GM23338 (cell line): ENCODE results near the gene GLI3. TPM values are rescaled to one million over a fixed set of nuclear protein-coding genes. Genes with fewer than 3 reads are reported as not detected.

Source experiments
- ATAC-seq: fragments of 200-7000 bp; cut with Tn5 transposase; 3 replicates; pipeline ENCODE4 v1.9.1; 2020
- DNase-seq: peaks from one replicate; pipeline ENCODE4 v3.0.0-alpha.2; 2015; ENCODE audit warnings: low spot score
- H2AFZ ChIP-seq: fragments of 200-600 bp; sonication (generic); 2 replicates; pipeline ENCODE4 v1.8.0; 2016; ENCODE audit warnings: antibody characterized with exemption, mild to moderate bottlenecking, moderate library complexity
- H3F3A ChIP-seq: fragments of 200-600 bp; sonication (generic); replicated peaks from 2 replicates; pipeline ENCODE4 v1.8.0; 2017; ENCODE audit warnings: antibody characterized with exemption, mixed run types, low read depth
- H3K27ac ChIP-seq: fragments of 200-600 bp; sonication (generic); 2 replicates; pipeline ENCODE4 v1.6.1; 2016; ENCODE audit warnings: low read depth
- H3K27me3 ChIP-seq: fragments of 200-600 bp; sonication (generic); 2 replicates; pipeline ENCODE4 v1.8.0; 2016; ENCODE audit warnings: mild to moderate bottlenecking, mixed run types, moderate library complexity; ENCODE audit not compliant: insufficient read depth
- H3K36me3 ChIP-seq: fragments of 200-600 bp; sonication (generic); 2 replicates; pipeline ENCODE4 v1.8.0; 2016; ENCODE audit warnings: mild to moderate bottlenecking; ENCODE audit not compliant: insufficient read depth
- H3K4me1 ChIP-seq: fragments of 200-600 bp; sonication (generic); 2 replicates; pipeline ENCODE4 v1.8.0; 2016; ENCODE audit warnings: mild to moderate bottlenecking, moderate library complexity; ENCODE audit not compliant: insufficient read depth
- H3K4me2 ChIP-seq: fragments of 200-600 bp; sonication (generic); 2 replicates; pipeline ENCODE4 v1.7.1; 2017; ENCODE audit warnings: mixed run types
- H3K4me3 ChIP-seq: fragments of 200-600 bp; sonication (generic); 2 replicates; pipeline ENCODE4 v1.6.1; 2016; ENCODE audit warnings: mixed run types
- H3K79me2 ChIP-seq: fragments of 200-600 bp; sonication (generic); replicated peaks from 2 replicates; pipeline ENCODE4 v1.8.0; 2017; ENCODE audit warnings: mild to moderate bottlenecking; ENCODE audit not compliant: insufficient read depth
- H3K9me2 ChIP-seq: fragments of 200-600 bp; sonication (generic); 2 replicates; pipeline ENCODE4 v1.8.0; 2017; ENCODE audit not compliant: insufficient read depth
- H4K20me1 ChIP-seq: fragments of 200-600 bp; sonication (generic); replicated peaks from 2 replicates; pipeline ENCODE4 v1.8.0; 2017; ENCODE audit warnings: mild to moderate bottlenecking; ENCODE audit not compliant: insufficient read depth
- H3K27ac Mint-ChIP-seq: 2 replicates; pipeline ENCODE4 v1.8.0; 2020; ENCODE audit warnings: inconsistent platforms, mild to moderate bottlenecking, moderate library complexity, mixed read lengths
- H3K27me3 Mint-ChIP-seq: 3 replicates; pipeline ENCODE4 v1.8.0; 2022; ENCODE audit warnings: low read depth, mild to moderate bottlenecking, moderate library complexity, mixed read lengths, inconsistent platforms; ENCODE audit not compliant: insufficient read depth, poor library complexity
- H3K36me3 Mint-ChIP-seq: 3 replicates; pipeline ENCODE4 v1.8.0; 2021; ENCODE audit warnings: low read depth, mild to moderate bottlenecking, inconsistent platforms, moderate library complexity, mixed read lengths
- H3K4me1 Mint-ChIP-seq: 3 replicates; pipeline ENCODE4 v1.8.0; 2020; ENCODE audit warnings: mild to moderate bottlenecking, inconsistent platforms, mixed read lengths
- H3K4me3 Mint-ChIP-seq: 3 replicates; pipeline ENCODE4 v1.8.0; 2021; ENCODE audit warnings: moderate library complexity, mild to moderate bottlenecking, inconsistent platforms, mixed read lengths
- H3K9me3 Mint-ChIP-seq: 3 replicates; pipeline ENCODE4 v1.8.0; 2020; ENCODE audit warnings: moderate library complexity, mild to moderate bottlenecking, inconsistent platforms, mixed read lengths
- CTCF ChIP-seq, 2 experiments: fragments of 200-600 bp in 1 of 2; sonication (generic) in 1 of 2; conservative IDR thresholded peaks; 2 replicates each; pipeline versions ENCODE4 v1.5.1 to v1.6.1; 2016 to 2017; ENCODE audit warnings: antibody characterized with exemption in 2 of 2, low read depth in 2 of 2, mild to moderate bottlenecking in 2 of 2, moderate library complexity in 1 of 2
- EZH2 ChIP-seq: fragments of 200-600 bp; sonication (generic); IDR thresholded peaks from one replicate; pipeline ENCODE4 v1.8.0; 2017; ENCODE audit warnings: antibody characterized with exemption, mild to moderate bottlenecking, low read depth; ENCODE audit not compliant: unreplicated experiment
- EZH2phosphoT487 ChIP-seq: fragments of 200-600 bp; sonication (generic); IDR thresholded peaks from one replicate; pipeline ENCODE4 v1.8.1; 2018; ENCODE audit warnings: antibody characterized with exemption; ENCODE audit not compliant: unreplicated experiment
- REST ChIP-seq: IDR thresholded peaks from one replicate; pipeline ENCODE4 v1.6.1; 2018; ENCODE audit warnings: antibody characterized with exemption; ENCODE audit not compliant: unreplicated experiment
- polyA plus RNA-seq: library from polyadenylated mRNA; unstranded; fragments of >200 nt; fragmentation: Nextera tagmentation; extraction: Ambion mirVana; gene quantifications from 2 replicates; pipeline ENCODE4 v1.2.1, GENCODE V29; 2016
- total RNA-seq: library from RNA; depleted of rRNA; stranded (reverse); fragments of >200 nt; shearing (Covaris generic); gene quantifications from 2 replicates; pipeline ENCODE4 v1.2.3, GENCODE V29; 2014
- TF ChIP-seq, protein P1 (sequence below): fragments of 250-450 bp; sonication (Bioruptor Pico); IDR thresholded peaks from 2 replicates; pipeline ENCODE4 v1.5.0; 2020; ENCODE audit warnings: mild to moderate bottlenecking, moderate library complexity

The GLI3 gene
- total and polyA plus RNA-seq, 2 experiments from 2014 or later = 16.1 to 17.9 TPM

- Histone ChIP-seq H3K4me3 (no peak overlapping the region), H3K4me1 (no peaks in the 10 kb centered on the region), H3K79me2 (no peaks in the 10 kb centered on the region), H3K27ac (no peak overlapping the region), H3F3A (no peaks in the 10 kb centered on the region), H3K9me2 (no peaks in the 10 kb centered on the region), H4K20me1 (no peaks in the 10 kb centered on the region), H3K4me2 (no peak overlapping the region), H3K27me3 (no peaks in the 10 kb centered on the region), H2AFZ (no peak overlapping the region), H3K36me3 (peaks cover 9% of the 10 kb centered on the region; the same call in 1 of the 2 replicates)
- Mint-ChIP-seq H3K4me1 (peaks cover 6% of the 10 kb centered on the region; the same call in 2 of the 3 replicates), H3K36me3 (peaks cover 3% of the 10 kb centered on the region; the same call in 1 of the 3 replicates), H3K27me3 (no peaks in the 10 kb centered on the region), H3K9me3 (no peaks in the 10 kb centered on the region), H3K27ac (no peak overlapping the region), H3K4me3 (no peak overlapping the region)
- ATAC-seq (no peak), DNase-seq (no peak)
- TF ChIP-seq, protein P1, sequence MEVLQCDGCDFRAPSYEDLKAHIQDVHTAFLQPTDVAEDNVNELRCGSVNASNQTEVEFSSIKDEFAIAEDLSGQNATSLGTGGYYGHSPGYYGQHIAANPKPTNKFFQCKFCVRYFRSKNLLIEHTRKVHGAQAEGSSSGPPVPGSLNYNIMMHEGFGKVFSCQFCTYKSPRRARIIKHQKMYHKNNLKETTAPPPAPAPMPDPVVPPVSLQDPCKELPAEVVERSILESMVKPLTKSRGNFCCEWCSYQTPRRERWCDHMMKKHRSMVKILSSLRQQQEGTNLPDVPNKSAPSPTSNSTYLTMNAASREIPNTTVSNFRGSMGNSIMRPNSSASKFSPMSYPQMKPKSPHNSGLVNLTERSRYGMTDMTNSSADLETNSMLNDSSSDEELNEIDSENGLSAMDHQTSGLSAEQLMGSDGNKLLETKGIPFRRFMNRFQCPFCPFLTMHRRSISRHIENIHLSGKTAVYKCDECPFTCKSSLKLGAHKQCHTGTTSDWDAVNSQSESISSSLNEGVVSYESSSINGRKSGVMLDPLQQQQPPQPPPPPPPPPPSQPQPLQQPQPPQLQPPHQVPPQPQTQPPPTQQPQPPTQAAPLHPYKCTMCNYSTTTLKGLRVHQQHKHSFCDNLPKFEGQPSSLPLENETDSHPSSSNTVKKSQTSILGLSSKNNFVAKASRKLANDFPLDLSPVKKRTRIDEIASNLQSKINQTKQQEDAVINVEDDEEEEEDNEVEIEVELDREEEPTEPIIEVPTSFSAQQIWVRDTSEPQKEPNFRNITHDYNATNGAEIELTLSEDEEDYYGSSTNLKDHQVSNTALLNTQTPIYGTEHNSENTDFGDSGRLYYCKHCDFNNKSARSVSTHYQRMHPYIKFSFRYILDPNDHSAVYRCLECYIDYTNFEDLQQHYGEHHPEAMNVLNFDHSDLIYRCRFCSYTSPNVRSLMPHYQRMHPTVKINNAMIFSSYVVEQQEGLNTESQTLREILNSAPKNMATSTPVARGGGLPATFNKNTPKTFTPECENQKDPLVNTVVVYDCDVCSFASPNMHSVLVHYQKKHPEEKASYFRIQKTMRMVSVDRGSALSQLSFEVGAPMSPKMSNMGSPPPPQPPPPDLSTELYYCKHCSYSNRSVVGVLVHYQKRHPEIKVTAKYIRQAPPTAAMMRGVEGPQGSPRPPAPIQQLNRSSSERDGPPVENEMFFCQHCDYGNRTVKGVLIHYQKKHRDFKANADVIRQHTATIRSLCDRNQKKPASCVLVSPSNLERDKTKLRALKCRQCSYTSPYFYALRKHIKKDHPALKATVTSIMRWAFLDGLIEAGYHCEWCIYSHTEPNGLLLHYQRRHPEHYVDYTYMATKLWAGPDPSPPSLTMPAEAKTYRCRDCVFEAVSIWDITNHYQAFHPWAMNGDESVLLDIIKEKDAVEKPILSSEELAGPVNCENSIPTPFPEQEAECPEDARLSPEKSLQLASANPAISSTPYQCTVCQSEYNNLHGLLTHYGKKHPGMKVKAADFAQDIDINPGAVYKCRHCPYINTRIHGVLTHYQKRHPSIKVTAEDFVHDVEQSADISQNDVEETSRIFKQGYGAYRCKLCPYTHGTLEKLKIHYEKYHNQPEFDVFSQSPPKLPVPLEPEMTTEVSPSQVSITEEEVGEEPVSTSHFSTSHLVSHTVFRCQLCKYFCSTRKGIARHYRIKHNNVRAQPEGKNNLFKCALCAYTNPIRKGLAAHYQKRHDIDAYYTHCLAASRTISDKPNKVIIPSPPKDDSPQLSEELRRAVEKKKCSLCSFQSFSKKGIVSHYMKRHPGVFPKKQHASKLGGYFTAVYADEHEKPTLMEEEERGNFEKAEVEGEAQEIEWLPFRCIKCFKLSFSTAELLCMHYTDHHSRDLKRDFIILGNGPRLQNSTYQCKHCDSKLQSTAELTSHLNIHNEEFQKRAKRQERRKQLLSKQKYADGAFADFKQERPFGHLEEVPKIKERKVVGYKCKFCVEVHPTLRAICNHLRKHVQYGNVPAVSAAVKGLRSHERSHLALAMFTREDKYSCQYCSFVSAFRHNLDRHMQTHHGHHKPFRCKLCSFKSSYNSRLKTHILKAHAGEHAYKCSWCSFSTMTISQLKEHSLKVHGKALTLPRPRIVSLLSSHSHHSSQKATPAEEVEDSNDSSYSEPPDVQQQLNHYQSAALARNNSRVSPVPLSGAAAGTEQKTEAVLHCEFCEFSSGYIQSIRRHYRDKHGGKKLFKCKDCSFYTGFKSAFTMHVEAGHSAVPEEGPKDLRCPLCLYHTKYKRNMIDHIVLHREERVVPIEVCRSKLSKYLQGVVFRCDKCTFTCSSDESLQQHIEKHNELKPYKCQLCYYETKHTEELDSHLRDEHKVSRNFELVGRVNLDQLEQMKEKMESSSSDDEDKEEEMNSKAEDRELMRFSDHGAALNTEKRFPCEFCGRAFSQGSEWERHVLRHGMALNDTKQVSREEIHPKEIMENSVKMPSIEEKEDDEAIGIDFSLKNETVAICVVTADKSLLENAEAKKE = no peak
- no peak for TF ChIP-seq EZH2phosphoT487
- no peak for TF ChIP-seq REST
- TF ChIP-seq CTCF (conservative IDR thresholded peaks at IDR 0.05; ENCODE audit: low read depth in 2 of 2) = no peak
- TF ChIP-seq EZH2 = no peak
Measured at GRCh38 chr7:41973202-41973730, 263.7 kb downstream of the GLI3 start.
